H1 (cell line): ENCODE results near the gene NDUFAB1. TPM values are rescaled to one million over a fixed set of nuclear protein-coding genes. Genes with fewer than 3 reads are reported as not detected.

Experiments used
- RXRA ChIP-seq: IDR thresholded peaks from 2 replicates; pipeline ENCODE4 v1.6.1; 2011; ENCODE audit warnings: low read depth, mild to moderate bottlenecking, low read length, moderate library complexity; ENCODE audit not compliant: insufficient read depth
- polyA plus RNA-seq, 7 experiments: library from polyadenylated mRNA; depleted of rRNA in 3 of 7; stranded (reverse) in 5 of 7; unstranded in 2 of 7; fragments of >200 nt in 5 of 7; fragments of 200-250 nt in 2 of 7; gene quantifications; 1 replicate in 5 of 7; 2 replicates in 1 of 7; 4 replicates in 1 of 7; pipeline versions ENCODE4 v1.2.1 to v1.2.3, GENCODE V29; 2011 to 2013; ENCODE audit warnings: missing spikeins in 2 of 7, mixed read lengths in 2 of 7
- total RNA-seq: library from RNA; stranded (reverse); fragmentation: NEBNext Ultra II Directional; extraction: Animal tissue kit (Norgen Biotek cat#: 25700); gene quantifications from 2 replicates; pipeline ENCODE4 v1.2.1, GENCODE V29; 2021

NDUFAB1 gene
- total and polyA plus RNA-seq, 2 of the 8 experiments (the other 6 are each of a cell fraction or from before 2014, with no cell fraction given): 135 to 294 TPM

DNA sequence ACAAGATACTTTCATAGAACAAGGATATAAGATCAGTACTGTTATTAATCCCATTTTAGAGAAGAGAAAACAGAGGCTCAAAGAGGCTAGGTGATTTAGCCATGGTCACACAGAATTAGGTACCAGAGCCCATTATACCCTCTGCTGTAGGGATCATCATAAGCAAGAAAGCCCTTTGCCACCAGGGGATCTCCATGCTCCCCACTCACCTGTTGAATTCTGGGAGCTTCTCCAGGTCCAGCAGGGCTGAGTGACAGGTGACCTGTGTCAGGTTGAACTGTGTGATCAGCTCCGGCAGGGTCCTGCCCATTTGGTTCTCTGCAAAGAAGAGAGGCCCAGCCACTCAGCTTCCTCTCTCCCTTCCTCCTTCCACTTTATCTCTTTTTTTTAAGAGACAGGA lies 63.7 kb downstream of the NDUFAB1 start (continued):
- no peak for TF ChIP-seq RXRA

Other genes with a start within 250 kb of the NDUFAB1 start
- 17.2 TPM in 2 replicates for gene COG7, start 143.1 kb downstream of the NDUFAB1 start, total RNA-seq
- 40.4 and 56.6 TPM in 2 replicates for gene COG7, start 143.1 kb downstream of the NDUFAB1 start, polyA plus RNA-seq (2011; rRNA removed)
- 114 and 116 TPM in 2 replicates for gene GGA2, start 85.8 kb downstream of the NDUFAB1 start, total RNA-seq
- 52.8 and 65.8 TPM in 2 replicates for gene GGA2, start 85.8 kb downstream of the NDUFAB1 start, polyA plus RNA-seq (2011; rRNA removed)
- 47.8 and 49.1 TPM in 2 replicates for gene EARS2, start 39.0 kb downstream of the NDUFAB1 start, total RNA-seq
- 111 and 156 TPM in 2 replicates for gene EARS2, start 39.0 kb downstream of the NDUFAB1 start, polyA plus RNA-seq (2011; rRNA removed)
- gene UBFD1, start 38.6 kb downstream of the NDUFAB1 start, total RNA-seq: 104 and 106 TPM in 2 replicates
- 66.3 and 69.1 TPM in 2 replicates for gene UBFD1, start 38.6 kb downstream of the NDUFAB1 start, polyA plus RNA-seq (2011; rRNA removed)
- 28.6 and 33.1 TPM in 2 replicates for gene PALB2, start 45.0 kb upstream of the NDUFAB1 start, total RNA-seq
- gene PALB2, start 45.0 kb upstream of the NDUFAB1 start, polyA plus RNA-seq (2011; rRNA removed): 9.6 and 12.5 TPM in 2 replicates
- 74.0 and 75.6 TPM in 2 replicates for gene DCTN5, start 45.1 kb upstream of the NDUFAB1 start, total RNA-seq
- 28.6 and 36.0 TPM in 2 replicates for gene DCTN5, start 45.1 kb upstream of the NDUFAB1 start, polyA plus RNA-seq (2011; rRNA removed)
- gene PLK1, start 82.6 kb upstream of the NDUFAB1 start, total RNA-seq: 135 and 139 TPM in 2 replicates
- gene PLK1, start 82.6 kb upstream of the NDUFAB1 start, polyA plus RNA-seq (2011; rRNA removed): 127 and 219 TPM in 2 replicates
- 1.7 and 2.4 TPM in 2 replicates for gene ERN2, start 116.9 kb upstream of the NDUFAB1 start, total RNA-seq
- gene ERN2, start 116.9 kb upstream of the NDUFAB1 start, polyA plus RNA-seq (2011; rRNA removed): 4.4 and 6.1 TPM in 2 replicates
- 1.6 and 1.7 TPM in 2 replicates for gene CHP2, start 158.7 kb upstream of the NDUFAB1 start, total RNA-seq
- gene CHP2, start 158.7 kb upstream of the NDUFAB1 start, polyA plus RNA-seq (2011; rRNA removed): 1.3 and 2.6 TPM in 2 replicates
- 12.1 and 13.0 TPM in 2 replicates for gene PRKCB, start 239.7 kb upstream of the NDUFAB1 start, total RNA-seq
- gene PRKCB, start 239.7 kb upstream of the NDUFAB1 start, polyA plus RNA-seq (2011; rRNA removed): 7.1 and 16.7 TPM in 2 replicates